Colon (tissue), 2 donors: ENCODE results near the gene ATP8B1.
"Not testable (repeated sequence)": the region's sequence is repeated elsewhere in the genome, so short reads cannot be mapped to it uniquely, and the experiment has no call there.

Source experiments
- FAIRE-seq: peaks from 2 replicates; lab custom pipeline; 2012; peaks lifted over from hg19 to GRCh38; lab: Jason Lieb, UNC
- donor health status: control.
- donor health status: control.

Gene ATP8B1

DNA sequence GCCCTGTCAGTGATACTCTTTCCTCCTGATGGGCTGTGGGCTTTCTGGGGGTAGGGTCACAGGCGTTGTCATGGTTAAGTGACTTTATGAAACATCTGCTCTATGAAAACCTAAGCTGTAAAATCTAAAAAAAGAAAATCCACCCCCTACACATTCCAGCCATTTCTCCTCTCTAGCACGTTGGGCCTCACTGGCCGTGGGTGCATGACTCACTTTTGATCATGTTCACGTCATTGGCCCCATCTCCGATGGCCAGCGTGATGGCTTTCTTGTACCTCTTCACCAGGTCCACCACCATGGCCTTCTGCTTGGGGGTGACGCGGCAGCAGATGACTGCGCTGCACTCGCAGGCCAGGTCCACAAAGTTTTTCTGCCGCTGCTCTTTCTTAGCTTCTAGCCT is 142.2 kb downstream of the ATP8B1 start:
- FAIRE-seq, result no peak

GRCh38 chr18:57659460-57660102 is 143.5 kb downstream of the ATP8B1 start:
- no peak for FAIRE-seq

- no peak for FAIRE-seq
Measured at GRCh38 chr18:57657542-57657941, 145.6 kb downstream of the ATP8B1 start.

DNA sequence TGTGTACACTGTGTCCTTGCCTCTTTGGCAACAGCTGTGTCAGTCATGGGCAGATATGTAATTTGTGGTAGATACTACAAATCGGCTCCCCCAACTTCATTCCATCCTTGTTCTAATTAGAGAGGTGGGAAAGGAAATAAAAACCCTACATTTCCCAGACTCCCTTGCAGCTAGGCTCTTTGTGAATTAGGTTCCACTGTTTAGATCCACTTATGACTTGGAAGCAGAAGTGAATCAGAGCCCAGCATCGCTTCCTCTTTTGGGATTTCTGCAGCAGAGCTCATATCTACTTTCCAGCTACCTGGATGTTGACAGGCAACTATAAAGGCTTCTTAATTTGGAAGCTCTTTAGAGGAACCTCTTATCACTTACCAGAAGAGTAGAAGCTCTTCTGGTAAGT is 147.4 kb downstream of the ATP8B1 start:
- FAIRE-seq, result no peak

- FAIRE-seq, result no peak
Measured at GRCh38 chr18:57651914-57652313, 151.2 kb downstream of the ATP8B1 start.

GRCh38 chr18:57649556-57650500 is 153.3 kb downstream of the ATP8B1 start:
- no peak for FAIRE-seq

GRCh38 chr18:57648414-57648813 is 154.7 kb downstream of the ATP8B1 start:
- FAIRE-seq, result no peak

- no peak for FAIRE-seq
Measured at GRCh38 chr18:57644540-57644939, 158.6 kb downstream of the ATP8B1 start.

- not testable (repeated sequence) for FAIRE-seq
Measured at GRCh38 chr18:57643726-57644125, 159.4 kb downstream of the ATP8B1 start.

DNA sequence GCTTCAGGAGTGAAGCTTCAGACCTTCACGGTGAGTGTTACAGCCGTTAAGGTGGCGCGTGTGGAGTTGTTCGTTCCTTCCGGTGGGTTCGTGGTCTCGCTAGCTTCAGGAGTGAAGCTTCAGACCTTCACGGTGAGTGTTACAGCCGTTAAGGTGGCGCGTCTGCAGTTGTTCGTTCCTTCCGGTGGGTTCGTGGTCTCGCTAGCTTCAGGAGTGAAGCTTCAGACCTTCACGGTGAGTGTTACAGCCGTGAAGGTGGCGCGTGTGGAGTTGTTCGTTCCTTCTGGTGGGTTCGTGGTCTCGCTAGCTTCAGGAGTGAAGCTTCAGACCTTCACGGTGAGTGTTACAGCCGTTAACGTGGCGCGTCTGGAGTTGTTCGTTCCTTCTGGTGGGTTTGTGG is 160.7 kb downstream of the ATP8B1 start:
- not testable (repeated sequence) for FAIRE-seq

DNA sequence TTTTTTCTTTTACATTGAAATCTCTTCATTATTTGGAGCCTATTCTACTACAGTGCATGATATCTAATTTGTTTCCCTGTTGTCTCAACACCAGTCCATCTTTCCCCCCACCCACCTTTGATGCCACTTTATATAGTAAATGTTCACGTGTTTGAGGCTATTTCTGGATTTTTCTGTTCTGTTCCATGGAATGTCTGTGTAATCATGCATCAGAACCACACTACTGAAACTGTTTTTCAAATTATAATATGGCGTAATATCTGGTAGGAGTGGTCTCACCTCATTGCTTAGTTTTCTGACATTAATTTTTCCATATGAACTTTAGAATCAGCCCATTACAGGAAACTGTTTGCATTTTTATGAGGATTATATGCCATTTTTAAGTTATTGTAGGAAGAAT is 162.4 kb downstream of the ATP8B1 start:
- no peak for FAIRE-seq

DNA sequence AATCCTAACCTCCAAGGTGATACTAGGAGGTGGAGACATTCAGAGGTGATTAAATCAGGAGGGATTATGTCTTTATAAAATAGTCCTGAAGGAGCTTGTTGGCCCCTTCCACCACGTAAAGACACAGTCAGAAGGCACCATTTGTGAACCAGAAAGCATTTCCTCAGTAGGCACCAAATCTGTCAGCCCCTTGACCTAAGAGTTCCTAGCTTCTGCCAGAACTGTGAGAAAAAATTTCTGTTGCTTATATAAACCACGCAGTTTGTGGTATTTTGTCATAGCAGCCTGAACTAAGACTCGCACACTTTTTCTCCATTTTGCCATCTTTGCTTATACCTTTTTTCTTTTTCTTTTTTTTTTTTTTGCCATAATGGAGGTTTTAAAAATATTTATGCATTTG is 162.9 kb downstream of the ATP8B1 start:
- no peak for FAIRE-seq

GRCh38 chr18:57635003-57635822 is 167.9 kb downstream of the ATP8B1 start:
- no peak for FAIRE-seq

- no peak for FAIRE-seq
Measured at GRCh38 chr18:57631697-57632096, 171.4 kb downstream of the ATP8B1 start.

DNA sequence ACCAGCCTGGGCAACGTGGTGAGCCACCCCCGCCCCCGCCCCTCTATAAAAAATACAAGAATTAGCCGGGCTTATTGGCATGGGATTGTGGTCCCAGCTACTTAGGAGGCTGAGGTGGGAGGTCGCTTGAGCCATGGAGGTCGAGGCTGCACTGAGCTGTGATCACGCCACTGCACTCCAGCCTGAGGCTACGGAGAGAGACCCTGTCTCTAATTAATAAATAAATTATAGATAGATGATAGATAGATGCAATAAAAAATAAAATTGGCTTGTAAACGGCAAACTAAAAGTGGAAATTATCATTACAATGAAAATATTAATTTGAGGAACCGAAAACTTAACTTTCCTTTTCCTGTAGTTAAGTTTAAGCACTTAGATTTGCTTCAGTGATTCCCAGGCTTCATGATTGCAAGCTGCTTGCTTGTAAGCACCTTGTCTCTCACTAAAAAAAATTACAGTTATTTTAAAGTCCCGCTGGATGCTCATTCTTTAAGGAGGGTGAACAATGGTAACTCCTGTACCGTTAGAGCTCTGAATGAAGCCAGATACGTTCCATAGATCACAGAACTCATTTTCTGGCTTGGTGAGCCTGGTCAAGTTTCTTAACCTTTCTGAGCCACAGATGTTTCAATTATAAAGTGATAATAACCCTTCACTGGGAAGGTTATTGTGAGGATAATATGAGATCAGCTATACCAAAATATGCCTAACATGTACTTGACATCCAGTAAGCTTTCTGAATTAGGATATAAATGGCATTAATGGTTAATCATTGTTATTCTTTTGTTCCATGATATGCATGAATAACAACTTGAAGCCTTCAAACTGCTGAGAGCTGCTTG is 172.1 kb downstream of the ATP8B1 start:
- FAIRE-seq, result no peak

DNA sequence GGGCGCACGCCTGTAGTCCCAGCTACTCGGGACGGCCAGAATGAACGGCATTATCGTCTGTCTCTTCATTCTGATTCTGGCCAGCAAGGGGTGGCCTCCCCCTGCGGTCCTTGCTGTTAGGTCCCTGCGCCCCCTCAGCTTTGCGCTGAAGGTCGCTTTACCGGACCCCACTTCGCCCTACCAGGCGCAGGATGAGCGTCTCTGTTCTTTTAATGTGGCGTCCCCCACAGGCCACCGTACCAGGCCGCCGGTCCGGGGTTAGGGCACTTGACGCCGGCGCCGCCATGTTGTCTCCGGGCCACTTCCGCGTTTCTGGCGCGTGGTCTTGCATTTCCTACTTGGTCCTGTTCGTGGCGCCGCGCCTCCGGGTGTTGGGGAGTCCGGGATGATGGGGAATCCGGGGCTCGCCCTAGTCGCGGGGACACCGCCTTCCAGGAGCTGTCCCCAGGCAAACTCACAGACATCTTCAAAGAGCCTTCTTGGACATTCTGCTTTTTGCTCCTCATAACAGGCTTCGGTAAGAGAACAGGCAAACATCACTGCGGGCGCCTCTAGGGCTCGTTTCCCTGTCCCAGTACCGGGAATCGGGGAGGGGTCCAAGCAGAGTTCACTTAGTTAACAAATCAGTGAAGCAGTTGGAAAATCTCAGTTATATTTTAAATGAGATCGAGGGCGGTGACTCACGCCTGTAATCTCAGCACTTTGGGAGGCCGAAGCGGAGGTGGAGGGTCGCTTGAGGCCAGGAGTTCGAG is 172.9 kb downstream of the ATP8B1 start:
- FAIRE-seq, result no peak

DNA sequence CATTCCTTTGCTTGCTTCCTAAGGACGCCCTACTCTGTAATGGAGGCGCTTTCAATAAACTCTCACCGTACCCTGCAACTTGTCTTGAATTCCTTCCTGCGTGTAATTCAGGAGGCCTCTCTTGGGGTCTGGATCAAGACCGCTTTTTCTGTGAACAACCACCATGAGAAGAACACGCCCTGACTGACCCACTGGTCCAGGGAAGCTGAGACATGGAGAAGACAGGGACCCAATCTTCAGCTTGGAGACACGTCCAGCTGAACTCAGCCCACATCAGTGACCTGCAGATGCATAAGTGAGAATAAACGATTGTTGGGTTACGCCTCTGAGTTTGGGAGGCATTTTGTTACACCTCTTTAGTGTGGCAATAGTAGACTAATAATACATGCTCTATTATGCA is 173.7 kb downstream of the ATP8B1 start:
- FAIRE-seq, result no peak

GRCh38 chr18:57627488-57627887 is 175.6 kb downstream of the ATP8B1 start:
- no peak for FAIRE-seq

DNA sequence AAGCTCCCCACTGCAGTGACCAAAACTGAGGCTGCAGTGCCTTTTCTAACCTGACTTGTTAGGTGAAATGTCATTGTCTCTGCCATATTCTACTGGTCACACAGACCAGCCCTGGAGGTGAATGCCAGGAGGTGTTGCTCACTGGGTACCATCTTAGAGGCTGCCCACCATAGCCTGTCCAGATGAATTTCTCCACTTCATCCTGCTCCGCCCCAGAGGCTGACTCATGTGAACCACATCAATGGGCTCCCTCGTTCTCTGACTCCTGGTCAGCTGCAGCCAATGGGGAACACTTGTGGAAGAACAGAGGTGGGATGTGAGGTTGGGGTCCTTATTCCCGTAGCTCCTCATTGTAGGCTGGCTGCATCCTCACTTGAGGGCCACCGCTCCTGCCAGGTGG is 178.1 kb downstream of the ATP8B1 start:
- no peak for FAIRE-seq

GRCh38 chr18:57621246-57621604 is 181.9 kb downstream of the ATP8B1 start:
- FAIRE-seq, result no peak

GRCh38 chr18:57619876-57620275 is 183.2 kb downstream of the ATP8B1 start:
- no peak for FAIRE-seq
